WTC11 (cell line): Measurements from ENCODE around the gene PPP2R2C. TPM values are rescaled to one million over a fixed set of nuclear protein-coding genes. Genes with fewer than 3 reads are reported as not detected.

ENCODE experiments used
- ATAC-seq: fragments of 200-7000 bp; cut with Tn5 transposase; 2 replicates; pipeline ENCODE4 v1.10.0; 2021; ENCODE audit warnings: mild to moderate bottlenecking, moderate library complexity
- CTCF ChIA-PET: fragments of 300-600 bp; sonication (Branson Sonifier 250); formaldehyde crosslinking; loops from one replicate; lab custom pipeline; 2021; ENCODE audit warnings: antibody characterized with exemption; lab: Charles Lee
- POLR2A ChIA-PET: fragments of 350-600 bp; sonication (Branson Sonifier 250); formaldehyde crosslinking; loops from one replicate; lab custom pipeline; 2021; ENCODE audit warnings: antibody characterized with exemption; lab: Charles Lee
- DNase-seq: peaks from one replicate; pipeline ENCODE4 v3.0.0; 2021; ENCODE audit warnings: low spot score
- H3K27ac Mint-ChIP-seq: 2 replicates; pipeline ENCODE4 v1.8.0; 2021; ENCODE audit warnings: mixed read lengths
- H3K27me3 Mint-ChIP-seq: 2 replicates; pipeline ENCODE4 v1.8.0; 2021; ENCODE audit warnings: low read depth, mild to moderate bottlenecking, moderate library complexity, mixed read lengths
- H3K36me3 Mint-ChIP-seq: 2 replicates; pipeline ENCODE4 v1.8.0; 2021; ENCODE audit warnings: mixed read lengths
- H3K4me1 Mint-ChIP-seq: 2 replicates; pipeline ENCODE4 v1.8.0; 2022; ENCODE audit warnings: mixed read lengths
- H3K4me3 Mint-ChIP-seq: 2 replicates; pipeline ENCODE4 v1.8.0; 2021; ENCODE audit warnings: mild to moderate bottlenecking, moderate library complexity, mixed read lengths
- H3K9me3 Mint-ChIP-seq: 2 replicates; pipeline ENCODE4 v1.8.0; 2021; ENCODE audit warnings: mixed read lengths
- CBFB ChIP-seq: sonication (generic); formaldehyde crosslinking; IDR thresholded peaks from 2 replicates; pipeline ENCODE4 v1.8.1; 2022; ENCODE audit warnings: mild to moderate bottlenecking, low read depth, missing genetic modification reagents
- CREM ChIP-seq: sonication (generic); formaldehyde crosslinking; IDR thresholded peaks from 2 replicates; pipeline ENCODE4 v1.8.1; 2022; ENCODE audit warnings: mild to moderate bottlenecking, missing genetic modification reagents, moderate library complexity
- ESRRA ChIP-seq: sonication (generic); formaldehyde crosslinking; IDR thresholded peaks from 2 replicates; pipeline ENCODE4 v1.8.1; 2022; ENCODE audit warnings: mild to moderate bottlenecking, missing genetic modification reagents, borderline replicate concordance
- GTF2I ChIP-seq: fragments of 250-450 bp; sonication (Bioruptor Pico); conservative IDR thresholded peaks from 2 replicates; pipeline ENCODE4 v1.4.0; 2021; ENCODE audit warnings: mild to moderate bottlenecking
- HMGA2 ChIP-seq: fragments of 250-450 bp; sonication (Bioruptor Pico); IDR thresholded peaks from 2 replicates; pipeline ENCODE4 v1.4.0; 2021; ENCODE audit warnings: mild to moderate bottlenecking, moderate library complexity
- HMGXB4 ChIP-seq: sonication (generic); formaldehyde crosslinking; IDR thresholded peaks from 2 replicates; pipeline ENCODE4 v1.8.1; 2023; ENCODE audit warnings: mild to moderate bottlenecking, moderate library complexity, missing genetic modification reagents
- JUN ChIP-seq: sonication (generic); formaldehyde crosslinking; IDR thresholded peaks from 2 replicates; pipeline ENCODE4 v1.8.0; 2023; ENCODE audit warnings: mild to moderate bottlenecking, missing genetic modification reagents
- KAT7 ChIP-seq: sonication (generic); formaldehyde crosslinking; IDR thresholded peaks from 2 replicates; pipeline ENCODE4 v1.8.1; 2023; ENCODE audit warnings: missing genetic modification reagents, mild to moderate bottlenecking, borderline replicate concordance
- OVOL2 ChIP-seq: fragments of 250-450 bp; sonication (Bioruptor Pico); IDR thresholded peaks from 2 replicates; pipeline ENCODE4 v1.9.0; 2021; ENCODE audit warnings: mild to moderate bottlenecking, borderline replicate concordance
- PRRX2 ChIP-seq: fragments of 250-450 bp; sonication (Bioruptor Pico); IDR thresholded peaks from 2 replicates; pipeline ENCODE4 v1.8.0; 2021; ENCODE audit warnings: mild to moderate bottlenecking
- RORB ChIP-seq: fragments of 250-450 bp; sonication (Bioruptor Pico); IDR thresholded peaks from 2 replicates; pipeline ENCODE4 v1.9.0; 2021; ENCODE audit warnings: mild to moderate bottlenecking
- TEAD4 ChIP-seq: sonication (generic); formaldehyde crosslinking; IDR thresholded peaks from 2 replicates; pipeline ENCODE4 v1.8.0; 2022; ENCODE audit warnings: mild to moderate bottlenecking, missing genetic modification reagents
- ZBTB43 ChIP-seq: sonication (generic); formaldehyde crosslinking; IDR thresholded peaks from 2 replicates; pipeline ENCODE4 v1.8.1; 2023; ENCODE audit warnings: mild to moderate bottlenecking, missing genetic modification reagents
- ZNF263 ChIP-seq: sonication (generic); formaldehyde crosslinking; IDR thresholded peaks from 2 replicates; pipeline ENCODE4 v1.8.1; 2022; ENCODE audit warnings: low read depth, mild to moderate bottlenecking, moderate library complexity, missing genetic modification reagents
- ZNF423 ChIP-seq: fragments of 250-450 bp; sonication (Bioruptor Pico); IDR thresholded peaks from 2 replicates; pipeline ENCODE4 v2.1.2; 2022; ENCODE audit warnings: mild to moderate bottlenecking, moderate library complexity
- ZNF512 ChIP-seq: sonication (generic); formaldehyde crosslinking; IDR thresholded peaks from 2 replicates; pipeline ENCODE4 v1.8.1; 2022; ENCODE audit warnings: missing genetic modification reagents, borderline replicate concordance
- ZNF671 ChIP-seq: fragments of 250-450 bp; sonication (Bioruptor Pico); IDR thresholded peaks from 2 replicates; pipeline ENCODE4 v1.8.0; 2021; ENCODE audit warnings: mild to moderate bottlenecking
- total RNA-seq: library from RNA; stranded (reverse); gene quantifications from 3 replicates; pipeline ENCODE4 v1.2.3, GENCODE V29; 2021

Gene PPP2R2C
- total RNA-seq, 1 experiment from 2014 or later = 11.5 TPM

GRCh38 chr4:6392407-6392806 lies 80.0 kb downstream of the PPP2R2C start:
- no peak overlapping the region for H3K27ac Mint-ChIP-seq
- no peaks in the 10 kb centered on the region for H3K9me3 Mint-ChIP-seq
- CTCF ChIA-PET = interaction anchor here (0.6 kb wide), 2 partner anchors 13 to 56 kb away, joined by 3 to 4 read pairs; no protein-coding TSS in a partner anchor
- H3K36me3 Mint-ChIP-seq = no peaks in the 10 kb centered on the region
- POLR2A ChIA-PET = no interaction called here
- H3K4me1 Mint-ChIP-seq = no peaks in the 10 kb centered on the region
- ATAC-seq (no peak), DNase-seq (no peak)
- no peak overlapping the region for H3K4me3 Mint-ChIP-seq
- H3K27me3 Mint-ChIP-seq = no peaks in the 10 kb centered on the region
- TF ChIP-seq ZNF671 (no peak), HMGA2 (CRISPR knock-in tag) (no peak), PRRX2 (CRISPR knock-in tag) (no peak), HMGXB4 (CRISPR knock-in tag) (no peak), OVOL2 (CRISPR knock-in tag) (no peak), TEAD4 (CRISPR knock-in tag) (no peak), KAT7 (CRISPR knock-in tag) (no peak), ZNF423 (CRISPR knock-in tag) (no peak), JUN (CRISPR knock-in tag) (no peak)

- Mint-ChIP-seq H3K4me1 (no peaks in the 10 kb centered on the region), H3K36me3 (no peaks in the 10 kb centered on the region), H3K4me3 (no peak overlapping the region)
- POLR2A ChIA-PET = no interaction called here
- DNase-seq = no peak
- CTCF ChIA-PET = interaction anchor here (0.6 kb wide), 2 partner anchors 13 to 55 kb away, joined by 3 to 4 read pairs; no protein-coding TSS in a partner anchor
- TF ChIP-seq CREM (no peak), ZNF512 (CRISPR knock-in tag) (no peak), JUN (CRISPR knock-in tag) (no peak), GTF2I (CRISPR knock-in tag) (no peak), ESRRA (CRISPR knock-in tag) (no peak), CBFB (CRISPR knock-in tag) (no peak), RORB (CRISPR knock-in tag) (no peak), TEAD4 (CRISPR knock-in tag) (no peak)
- TF ChIP-seq, all 79 proteins: peak for 0
- Mint-ChIP-seq H3K27ac (no peak overlapping the region), H3K27me3 (no peaks in the 10 kb centered on the region), H3K9me3 (no peaks in the 10 kb centered on the region)
- no peak for ATAC-seq
These were observed 80.6 kb downstream of the PPP2R2C start for GRCh38 chr4:6391852-6392188.

- H3K27me3 Mint-ChIP-seq = no peaks in the 10 kb centered on the region
- no peaks in the 10 kb centered on the region for H3K4me1 Mint-ChIP-seq
- H3K9me3 Mint-ChIP-seq = no peaks in the 10 kb centered on the region
- ChIA-PET POLR2A (no interaction called here), CTCF (interaction anchor here (1.7 kb wide), 1 partner anchor 60 kb away, joined by 10 read pairs; no protein-coding TSS in a partner anchor)
- H3K36me3 Mint-ChIP-seq = no peaks in the 10 kb centered on the region
- no peak for TF ChIP-seq ZBTB43 (CRISPR knock-in tag)
- peak; percentile 45; the same call in 1 of the 2 replicates for TF ChIP-seq ZNF263 (CRISPR knock-in tag)
- ATAC-seq = no peak
- no peak for DNase-seq
- H3K4me3 Mint-ChIP-seq = no peak overlapping the region
- no peak overlapping the region for H3K27ac Mint-ChIP-seq
These were observed 81.1 kb downstream of the PPP2R2C start for GRCh38 chr4:6391186-6391851.
